Nephron (organoid): ENCODE data around the gene RET.

ENCODE experiments used
- H3K27ac Mint-ChIP-seq, 3 experiments: 2 replicates each; pipeline ENCODE4 v1.8.0; 2020; ENCODE audit warnings: mixed read lengths in 3 of 3, mild to moderate bottlenecking in 2 of 3, moderate library complexity in 1 of 3
- H3K27me3 Mint-ChIP-seq: 2 replicates; pipeline ENCODE4 v1.8.0; 2021; ENCODE audit warnings: low read depth, mild to moderate bottlenecking, moderate library complexity, mixed read lengths
- H3K36me3 Mint-ChIP-seq: 2 replicates; pipeline ENCODE4 v1.8.0; 2020; ENCODE audit warnings: low read depth, mixed read lengths
- H3K4me1 Mint-ChIP-seq: 2 replicates; pipeline ENCODE4 v1.8.0; 2020; ENCODE audit warnings: mixed read lengths
- H3K4me3 Mint-ChIP-seq, 3 experiments: 2 replicates each; pipeline ENCODE4 v1.8.0; 2020; ENCODE audit warnings: mild to moderate bottlenecking in 3 of 3, mixed read lengths in 3 of 3, moderate library complexity in 2 of 3
- H3K9me3 Mint-ChIP-seq: 2 replicates; pipeline ENCODE4 v1.8.0; 2020; ENCODE audit warnings: mixed read lengths
- TF ChIP-seq, protein P1 (sequence below), 3 experiments: fragments of 200-600 bp; sonication (generic); IDR thresholded peaks; one replicate each; pipeline ENCODE4 v1.5.0; 2021; ENCODE audit warnings: antibody characterized with exemption in 3 of 3; ENCODE audit not compliant: unreplicated experiment in 3 of 3

Gene RET

DNA sequence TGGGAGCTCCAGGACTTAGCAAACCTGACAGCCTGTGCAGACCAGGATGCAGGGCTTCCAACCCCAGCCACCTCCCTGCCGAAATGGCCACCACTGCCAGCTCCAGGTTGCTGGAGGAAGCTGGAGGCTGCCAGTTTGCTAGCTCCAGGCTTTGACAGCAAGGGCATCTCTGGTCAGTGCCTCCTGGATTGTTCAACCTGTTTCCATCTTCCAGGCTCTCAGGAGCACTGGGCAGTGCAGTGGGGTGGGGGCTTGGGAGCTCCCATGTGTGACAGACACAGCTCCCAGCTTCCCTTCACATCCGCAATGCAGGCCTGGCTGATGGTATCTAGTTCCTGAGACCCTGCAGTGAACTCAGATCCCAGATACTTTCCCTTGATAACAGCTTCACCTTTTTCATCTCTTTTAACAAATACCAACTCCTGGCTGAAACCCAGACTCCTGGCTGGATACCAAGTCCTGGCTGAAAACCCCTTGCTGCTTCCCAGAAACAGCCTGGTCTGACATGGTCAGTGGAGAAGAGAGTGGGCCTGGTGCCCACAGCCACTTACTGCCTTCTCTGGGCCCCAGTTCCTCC is 20.8 kb upstream of the RET start:
- Mint-ChIP-seq H3K27me3 (no peaks in the 10 kb centered on the region), H3K4me3 (no peak overlapping the region), H3K9me3 (no peaks in the 10 kb centered on the region), H3K27ac (no peak overlapping the region), H3K36me3 (no peaks in the 10 kb centered on the region), H3K4me1 (peaks cover 5% of the 10 kb centered on the region)
- TF ChIP-seq, protein P1, sequence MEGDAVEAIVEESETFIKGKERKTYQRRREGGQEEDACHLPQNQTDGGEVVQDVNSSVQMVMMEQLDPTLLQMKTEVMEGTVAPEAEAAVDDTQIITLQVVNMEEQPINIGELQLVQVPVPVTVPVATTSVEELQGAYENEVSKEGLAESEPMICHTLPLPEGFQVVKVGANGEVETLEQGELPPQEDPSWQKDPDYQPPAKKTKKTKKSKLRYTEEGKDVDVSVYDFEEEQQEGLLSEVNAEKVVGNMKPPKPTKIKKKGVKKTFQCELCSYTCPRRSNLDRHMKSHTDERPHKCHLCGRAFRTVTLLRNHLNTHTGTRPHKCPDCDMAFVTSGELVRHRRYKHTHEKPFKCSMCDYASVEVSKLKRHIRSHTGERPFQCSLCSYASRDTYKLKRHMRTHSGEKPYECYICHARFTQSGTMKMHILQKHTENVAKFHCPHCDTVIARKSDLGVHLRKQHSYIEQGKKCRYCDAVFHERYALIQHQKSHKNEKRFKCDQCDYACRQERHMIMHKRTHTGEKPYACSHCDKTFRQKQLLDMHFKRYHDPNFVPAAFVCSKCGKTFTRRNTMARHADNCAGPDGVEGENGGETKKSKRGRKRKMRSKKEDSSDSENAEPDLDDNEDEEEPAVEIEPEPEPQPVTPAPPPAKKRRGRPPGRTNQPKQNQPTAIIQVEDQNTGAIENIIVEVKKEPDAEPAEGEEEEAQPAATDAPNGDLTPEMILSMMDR (IDR thresholded peaks at IDR 0.05; ENCODE audit: unreplicated experiment in 3 of 3) = no peak

DNA sequence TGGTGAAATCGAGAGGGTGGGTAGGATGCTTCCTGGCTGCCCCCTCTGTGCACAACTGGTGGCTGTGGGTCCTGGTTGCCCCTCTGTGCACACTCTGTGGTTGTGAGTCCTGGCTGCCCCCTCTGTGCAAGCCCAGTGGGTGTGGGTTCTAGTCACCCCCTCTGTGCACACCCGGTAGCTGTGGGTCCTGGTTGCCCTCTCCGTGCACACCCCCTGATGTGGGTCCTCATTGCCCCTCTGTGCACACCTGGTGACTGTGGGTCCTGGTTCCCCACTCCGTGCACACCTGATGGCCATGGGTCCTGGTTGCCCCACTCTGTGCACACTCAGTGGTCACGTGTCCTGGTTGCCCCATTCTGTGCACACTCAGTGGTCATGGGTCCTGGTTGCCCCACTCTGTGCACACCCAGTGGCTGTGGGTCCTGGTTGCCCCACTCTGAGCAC is 20.3 kb upstream of the RET start:
- Mint-ChIP-seq H3K36me3 (no peaks in the 10 kb centered on the region), H3K27ac (no peak overlapping the region), H3K4me1 (peaks cover 5% of the 10 kb centered on the region), H3K9me3 (no peaks in the 10 kb centered on the region), H3K27me3 (no peaks in the 10 kb centered on the region), H3K4me3 (no peak overlapping the region)
- TF ChIP-seq, protein P1 (IDR thresholded peaks at IDR 0.05; ENCODE audit: unreplicated experiment in 3 of 3) = no peak

DNA sequence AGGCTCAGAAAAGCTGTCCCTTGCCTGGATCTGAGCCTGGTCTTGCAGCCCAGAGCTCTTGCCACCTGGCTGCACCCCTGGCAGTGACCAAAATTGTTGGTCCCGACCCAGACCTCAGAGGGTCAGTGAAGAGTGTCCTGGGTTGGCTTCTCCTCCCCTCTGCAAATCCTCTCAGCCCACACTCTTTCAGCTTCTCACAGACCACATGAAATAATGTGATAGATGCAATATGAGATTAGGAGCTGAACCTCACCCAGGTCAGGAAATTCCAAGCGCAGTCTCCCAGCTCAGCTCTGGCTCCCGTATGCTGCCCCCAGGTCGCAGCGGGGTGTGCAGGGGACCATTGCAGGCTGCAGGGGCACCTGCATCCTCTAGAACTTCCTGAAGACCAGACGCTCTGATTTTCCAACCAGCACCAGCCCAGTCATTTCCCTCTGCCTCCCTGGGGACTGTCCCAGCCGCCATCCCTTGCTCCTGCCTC is 19.6 kb upstream of the RET start:
- Mint-ChIP-seq H3K36me3 (no peaks in the 10 kb centered on the region), H3K27me3 (no peaks in the 10 kb centered on the region), H3K4me1 (peaks cover 5% of the 10 kb centered on the region), H3K4me3 (no peak overlapping the region), H3K9me3 (no peaks in the 10 kb centered on the region), H3K27ac (no peak overlapping the region)
- TF ChIP-seq, protein P1 (IDR thresholded peaks at IDR 0.05; ENCODE audit: unreplicated experiment in 3 of 3) = no peak

DNA sequence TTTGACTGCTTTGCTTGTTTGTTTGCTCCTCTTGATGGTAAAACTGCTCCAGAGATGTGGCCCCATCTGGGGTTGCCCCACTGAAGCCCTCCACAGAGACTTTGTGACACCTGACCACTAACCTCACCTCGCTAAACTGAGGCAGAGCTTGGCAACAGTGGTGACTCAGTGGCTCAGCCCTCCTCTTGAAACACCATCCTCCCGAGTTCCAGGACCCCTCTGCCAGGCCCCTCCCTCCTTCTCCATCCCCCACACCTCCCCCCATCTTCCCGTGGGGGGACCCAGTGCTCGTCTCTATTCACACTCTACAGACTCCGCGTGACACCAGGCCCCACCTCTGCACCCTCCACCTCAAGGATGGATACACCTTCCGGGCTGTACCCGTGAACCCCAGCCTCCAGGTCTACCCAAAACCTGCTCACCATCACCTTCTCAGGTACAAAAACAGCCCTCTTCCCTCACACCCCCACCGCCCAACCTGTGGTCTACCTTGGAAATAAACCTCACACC is 19.0 kb upstream of the RET start:
- no peak overlapping the region for H3K4me3 Mint-ChIP-seq
- TF ChIP-seq, protein P1 (IDR thresholded peaks at IDR 0.05; ENCODE audit: unreplicated experiment in 3 of 3) = no peak
- peaks cover 5% of the 10 kb centered on the region for H3K4me1 Mint-ChIP-seq
- H3K36me3 Mint-ChIP-seq = no peaks in the 10 kb centered on the region
- H3K27me3 Mint-ChIP-seq = no peaks in the 10 kb centered on the region
- H3K9me3 Mint-ChIP-seq = no peaks in the 10 kb centered on the region
- no peak overlapping the region for H3K27ac Mint-ChIP-seq

DNA sequence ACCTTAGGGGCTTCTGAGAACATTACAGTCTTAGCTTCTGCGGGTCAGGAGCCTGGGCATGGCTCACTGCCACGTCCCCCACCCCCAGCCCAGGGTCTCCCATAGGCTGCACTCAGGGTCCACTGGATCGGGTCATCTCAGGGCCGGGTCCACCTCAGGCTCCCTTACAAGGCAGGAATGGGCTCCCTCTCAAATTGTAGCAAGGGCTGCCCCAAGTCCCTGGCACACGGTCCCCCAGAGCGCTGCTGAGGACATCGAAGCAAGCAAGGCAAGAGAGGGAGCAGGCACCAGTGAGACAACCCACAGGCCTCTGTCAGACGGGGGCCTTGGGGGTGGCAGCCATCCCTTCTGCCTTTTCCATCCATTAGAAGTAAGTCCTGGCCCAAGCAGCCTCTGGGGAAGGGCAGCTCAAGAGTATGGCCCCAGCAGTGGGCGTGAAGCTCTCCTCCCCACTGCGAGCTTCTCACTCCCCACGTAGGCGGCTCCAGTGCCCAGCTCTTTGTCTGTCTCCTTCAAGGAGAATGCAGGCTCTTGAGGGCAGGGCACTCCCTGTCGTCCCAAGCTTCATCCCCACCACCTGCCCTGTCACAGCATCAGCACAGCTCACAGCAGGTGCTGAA is 18.0 kb upstream of the RET start:
- Mint-ChIP-seq H3K27ac (no peak overlapping the region), H3K27me3 (peaks cover 3% of the 10 kb centered on the region), H3K4me3 (no peak overlapping the region), H3K36me3 (no peaks in the 10 kb centered on the region), H3K9me3 (no peaks in the 10 kb centered on the region), H3K4me1 (peaks cover 5% of the 10 kb centered on the region)
- TF ChIP-seq, protein P1 (IDR thresholded peaks at IDR 0.05; ENCODE audit: unreplicated experiment in 3 of 3) = no peak

DNA sequence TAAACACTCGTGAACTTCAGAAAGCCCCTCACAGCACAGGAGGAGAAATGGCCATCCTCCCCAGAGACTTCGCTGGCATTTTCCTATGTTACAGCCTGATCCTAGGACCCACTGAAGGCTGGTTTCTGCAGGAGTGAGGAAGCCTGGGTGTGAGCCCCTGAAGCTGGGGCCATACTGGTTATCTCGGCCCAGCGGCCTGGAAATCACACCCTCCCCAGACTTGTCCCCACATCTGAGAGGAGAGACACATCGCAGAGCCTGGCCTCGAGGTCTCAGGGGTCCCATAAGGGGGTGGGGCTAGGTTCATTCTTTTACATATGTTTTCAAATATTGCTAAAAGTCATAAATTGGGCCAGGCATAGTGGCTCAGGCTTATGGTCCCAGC is 17.5 kb upstream of the RET start:
- Mint-ChIP-seq H3K4me1 (peaks cover 5% of the 10 kb centered on the region), H3K4me3 (no peak overlapping the region), H3K27me3 (peaks cover 4% of the 10 kb centered on the region), H3K27ac (no peak overlapping the region), H3K36me3 (no peaks in the 10 kb centered on the region), H3K9me3 (no peaks in the 10 kb centered on the region)
- TF ChIP-seq, protein P1 (IDR thresholded peaks at IDR 0.05; ENCODE audit: unreplicated experiment in 3 of 3) = no peak
